ENCODE measurements around the gene FCGBP.
A peak's percentile ranks its signal among the peaks of the same experiment; 100 is the strongest.

FCGBP gene

DNA sequence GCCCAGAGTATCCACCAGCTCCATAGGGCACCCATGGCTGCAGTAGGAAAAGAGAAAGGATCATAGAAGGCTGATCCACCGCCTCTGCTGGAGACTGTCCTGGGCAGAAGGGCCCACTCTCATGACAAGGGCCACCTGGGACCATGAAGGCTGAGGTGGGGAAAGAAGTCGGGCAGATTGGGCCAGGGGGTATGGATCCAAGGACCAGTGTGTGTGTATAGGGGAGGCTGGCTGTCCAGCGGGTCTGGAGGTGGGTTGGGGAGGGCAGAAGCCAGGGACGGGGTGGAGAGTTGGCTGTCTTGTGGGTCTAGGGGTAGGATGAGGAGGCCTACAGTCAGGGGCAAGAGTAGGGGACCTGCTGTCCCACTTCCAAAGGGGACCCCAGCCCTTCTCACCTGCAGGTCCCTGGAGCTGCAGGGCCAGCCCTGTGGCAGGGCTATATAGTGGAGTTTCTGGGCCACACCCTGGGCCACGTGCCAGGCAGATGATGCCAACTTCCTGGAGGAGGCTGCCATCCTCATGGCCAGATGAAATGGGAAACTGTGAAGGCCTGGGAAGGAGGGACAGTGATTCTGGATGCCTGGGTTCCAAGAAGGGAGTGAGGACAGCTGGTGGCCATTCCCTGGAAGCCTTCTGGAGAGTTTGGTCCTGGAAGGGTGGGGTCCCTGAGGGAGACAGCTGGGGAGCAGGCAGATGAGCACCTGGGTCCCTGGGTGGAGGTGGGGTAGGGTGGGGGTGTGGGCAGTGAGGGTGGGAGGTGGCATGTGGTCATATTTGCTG lies at the start of gene FCGBP:
Gene FCGBP (minus strand): TSS at position 51 of the 780 bp plus-strand sequence.
- no peak within 1 kb of the TSS for H3K4me3 ChIP-seq (replicated peaks; ENCODE audit: low read depth, low read length)
- no peaks in the 10 kb centered on the region for H3K27me3 ChIP-seq (replicated peaks; ENCODE audit: control insufficient read depth, insufficient read depth, low read length)
- no peak for TF ChIP-seq CTCF (IDR thresholded peaks at IDR 0.05; ENCODE audit: insufficient read depth, low read length, poor library complexity, severe bottlenecking)
- no peak for DNase-seq (ENCODE audit: extremely low read depth, insufficient read length)
- H3K36me3 ChIP-seq (ENCODE audit: control insufficient read depth, insufficient read depth, low read length) = no peaks in the 10 kb centered on the region

- H3K4me3 ChIP-seq (replicated peaks; ENCODE audit: low read depth, low read length) = no peak overlapping the region
- TF ChIP-seq CTCF (IDR thresholded peaks at IDR 0.05; ENCODE audit: insufficient read depth, low read length, poor library complexity, severe bottlenecking) = no peak
- peaks cover 17% of the 10 kb centered on the region for H3K36me3 ChIP-seq (ENCODE audit: control insufficient read depth, insufficient read depth, low read length)
- H3K27me3 ChIP-seq (replicated peaks; ENCODE audit: control insufficient read depth, insufficient read depth, low read length) = no peaks in the 10 kb centered on the region
- no peak for DNase-seq (ENCODE audit: extremely low read depth, insufficient read length)
Measured at GRCh38 chr19:39983695-39984300, 49.4 kb upstream of the FCGBP start.

DNA sequence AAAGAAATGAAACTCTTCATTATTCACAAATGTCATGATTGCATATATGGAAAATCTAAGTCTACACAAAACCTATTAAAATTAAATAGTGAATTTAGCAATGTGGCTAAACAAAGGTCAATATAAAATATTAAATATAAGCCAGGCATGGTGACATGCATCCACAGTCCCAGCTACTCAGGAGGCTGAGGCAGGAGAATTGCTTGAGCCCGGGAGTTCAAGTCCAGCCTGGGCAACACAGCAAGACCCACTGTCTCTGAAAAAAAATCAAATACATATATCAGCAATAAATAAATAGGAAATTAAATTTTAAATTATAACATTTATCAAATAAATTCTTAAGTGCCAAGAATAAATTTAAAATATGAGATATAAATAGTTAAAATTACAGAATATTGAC lies 48.4 kb upstream of the FCGBP start:
- Histone ChIP-seq H3K27me3 (replicated peaks; ENCODE audit: control insufficient read depth, insufficient read depth, low read length) (no peaks in the 10 kb centered on the region), H3K4me3 (replicated peaks; ENCODE audit: low read depth, low read length) (no peak overlapping the region), H3K36me3 (ENCODE audit: control insufficient read depth, insufficient read depth, low read length) (peaks cover 25% of the 10 kb centered on the region)
- TF ChIP-seq CTCF (IDR thresholded peaks at IDR 0.05; ENCODE audit: insufficient read depth, low read length, poor library complexity, severe bottlenecking) = no peak
- no peak for DNase-seq (ENCODE audit: extremely low read depth, insufficient read length)

DNA sequence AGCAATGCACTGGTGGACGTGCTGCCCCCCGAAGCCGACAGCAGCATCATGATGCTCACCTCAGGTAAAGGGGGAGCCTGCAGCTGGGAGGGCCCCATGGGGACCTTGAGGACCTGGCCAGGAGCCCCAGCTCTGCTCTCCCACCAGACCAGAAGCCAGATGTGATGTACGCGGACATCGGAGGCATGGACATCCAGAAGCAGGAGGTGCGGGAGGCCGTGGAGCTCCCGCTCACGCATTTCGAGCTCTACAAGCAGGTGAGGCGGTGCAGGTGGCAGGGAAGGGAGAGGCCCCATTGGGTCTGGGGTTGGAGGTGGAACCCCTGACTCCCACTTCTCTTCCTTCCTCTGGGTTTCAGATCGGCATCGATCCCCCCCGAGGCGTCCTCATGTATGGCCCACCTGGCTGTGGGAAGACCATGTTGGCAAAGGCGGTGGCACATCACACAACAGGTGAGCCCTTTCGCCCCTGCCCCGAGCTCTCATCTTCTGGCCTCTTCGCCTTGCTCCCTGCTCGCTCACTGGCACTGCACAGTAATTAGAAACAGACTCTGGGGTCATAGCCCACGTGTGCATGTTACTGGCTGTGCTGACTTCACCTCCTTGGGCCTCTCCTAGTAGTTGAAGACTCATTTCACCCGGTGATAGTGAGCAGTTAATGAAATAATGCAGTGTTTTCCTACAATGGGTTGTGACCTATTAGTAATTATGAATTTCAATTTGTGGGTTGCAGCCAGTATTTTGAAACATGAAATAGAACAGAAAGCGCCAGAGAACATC lies 40.1 kb upstream of the FCGBP start:
- Histone ChIP-seq H3K4me3 (replicated peaks; ENCODE audit: low read depth, low read length) (no peak overlapping the region), H3K36me3 (ENCODE audit: control insufficient read depth, insufficient read depth, low read length) (peaks cover 28% of the 10 kb centered on the region), H3K27me3 (replicated peaks; ENCODE audit: control insufficient read depth, insufficient read depth, low read length) (no peaks in the 10 kb centered on the region)
- no peak for DNase-seq (ENCODE audit: extremely low read depth, insufficient read length)
- TF ChIP-seq CTCF (IDR thresholded peaks at IDR 0.05; ENCODE audit: insufficient read depth, low read length, poor library complexity, severe bottlenecking) = no peak

GRCh38 chr19:39971380-39972035 lies 37.1 kb upstream of the FCGBP start:
- DNase-seq (ENCODE audit: extremely low read depth, insufficient read length) = no peak
- Histone ChIP-seq H3K36me3 (ENCODE audit: control insufficient read depth, insufficient read depth, low read length) (peaks cover 15% of the 10 kb centered on the region), H3K4me3 (replicated peaks; ENCODE audit: low read depth, low read length) (peak overlapping the region; percentile 98), H3K27me3 (replicated peaks; ENCODE audit: control insufficient read depth, insufficient read depth, low read length) (no peaks in the 10 kb centered on the region)
- TF ChIP-seq CTCF (IDR thresholded peaks at IDR 0.05; ENCODE audit: insufficient read depth, low read length, poor library complexity, severe bottlenecking) = no peak

Data from GM06990 (cell line).